HepG2 (cell line): ENCODE results near the gene PYURF.

Experiments
- ETV6 ChIP-seq: sonication (generic); formaldehyde crosslinking; conservative IDR thresholded peaks from 2 replicates; pipeline ENCODE4 v1.4.0; 2020; ENCODE audit warnings: missing genetic modification reagents
- FOXK1 ChIP-seq: sonication (generic); formaldehyde crosslinking; IDR thresholded peaks from 2 replicates; pipeline ENCODE4 v1.4.0; 2020; ENCODE audit warnings: low read depth, missing genetic modification reagents, borderline replicate concordance
- FOXM1 ChIP-seq: sonication (generic); formaldehyde crosslinking; IDR thresholded peaks from 2 replicates; pipeline ENCODE4 v1.5.0; 2020; ENCODE audit warnings: missing genetic modification reagents
- HMG20A ChIP-seq: IDR thresholded peaks from 2 replicates; pipeline ENCODE4 v1.6.1; 2016; ENCODE audit warnings: borderline replicate concordance
- NFE2 ChIP-seq: sonication (generic); formaldehyde crosslinking; IDR thresholded peaks from 2 replicates; pipeline ENCODE4 v1.4.0; 2020; ENCODE audit warnings: missing genetic modification reagents
- NFE2L1 ChIP-seq: sonication (generic); formaldehyde crosslinking; IDR thresholded peaks from 2 replicates; pipeline ENCODE4 v1.4.0; 2020; ENCODE audit warnings: missing genetic modification reagents, mild to moderate bottlenecking, borderline replicate concordance
- TCF7 ChIP-seq: sonication (generic); IDR thresholded peaks from 2 replicates; pipeline ENCODE4 v1.6.1; 2016; ENCODE audit warnings: antibody characterized with exemption, low read depth
- ZBTB7A ChIP-seq: sonication (generic); formaldehyde crosslinking; IDR thresholded peaks from 2 replicates; pipeline ENCODE4 v1.8.0; 2022; ENCODE audit warnings: mild to moderate bottlenecking, missing genetic modification reagents
- ZNF138 ChIP-seq: sonication (generic); formaldehyde crosslinking; IDR thresholded peaks from 2 replicates; pipeline ENCODE4 v1.5.0; 2020; ENCODE audit warnings: mild to moderate bottlenecking, low read depth, missing genetic modification reagents
- TF ChIP-seq, protein P1 (sequence below): sonication (generic); formaldehyde crosslinking; IDR thresholded peaks from 2 replicates; pipeline ENCODE4 v1.5.0; 2020; ENCODE audit warnings: mild to moderate bottlenecking, missing genetic modification reagents

DNA sequence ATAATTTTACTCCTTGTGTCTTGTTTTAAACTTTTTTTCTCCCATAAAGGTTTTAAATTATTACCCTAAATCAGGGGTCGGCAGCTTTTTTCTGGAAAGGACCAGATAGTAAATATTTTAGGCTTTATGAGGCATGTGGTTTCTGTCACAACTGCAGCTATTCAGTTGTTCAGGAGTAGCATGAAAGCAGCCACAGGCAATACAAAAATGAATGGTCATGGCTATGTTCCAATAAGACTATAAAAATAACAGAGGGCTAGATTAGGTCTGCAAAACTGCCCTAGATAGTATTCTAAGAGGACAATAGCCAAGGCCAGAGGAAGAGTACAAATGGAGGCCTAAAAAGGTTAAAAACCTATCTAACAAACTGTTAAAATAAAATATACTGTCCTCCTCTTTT, 42.0 kb downstream of the PYURF start:
- TF ChIP-seq FOXK1 (CRISPR knock-in tag) (no peak), NFE2L1 (no peak), FOXM1 (CRISPR knock-in tag) (no peak), ETV6 (CRISPR knock-in tag) (no peak), HMG20A (CRISPR knock-in tag) (no peak), NFE2 (CRISPR knock-in tag) (no peak), TCF7 (no peak), ZBTB7A (CRISPR knock-in tag) (no peak), ZNF138 (CRISPR knock-in tag) (no peak)
- TF ChIP-seq, protein P1, sequence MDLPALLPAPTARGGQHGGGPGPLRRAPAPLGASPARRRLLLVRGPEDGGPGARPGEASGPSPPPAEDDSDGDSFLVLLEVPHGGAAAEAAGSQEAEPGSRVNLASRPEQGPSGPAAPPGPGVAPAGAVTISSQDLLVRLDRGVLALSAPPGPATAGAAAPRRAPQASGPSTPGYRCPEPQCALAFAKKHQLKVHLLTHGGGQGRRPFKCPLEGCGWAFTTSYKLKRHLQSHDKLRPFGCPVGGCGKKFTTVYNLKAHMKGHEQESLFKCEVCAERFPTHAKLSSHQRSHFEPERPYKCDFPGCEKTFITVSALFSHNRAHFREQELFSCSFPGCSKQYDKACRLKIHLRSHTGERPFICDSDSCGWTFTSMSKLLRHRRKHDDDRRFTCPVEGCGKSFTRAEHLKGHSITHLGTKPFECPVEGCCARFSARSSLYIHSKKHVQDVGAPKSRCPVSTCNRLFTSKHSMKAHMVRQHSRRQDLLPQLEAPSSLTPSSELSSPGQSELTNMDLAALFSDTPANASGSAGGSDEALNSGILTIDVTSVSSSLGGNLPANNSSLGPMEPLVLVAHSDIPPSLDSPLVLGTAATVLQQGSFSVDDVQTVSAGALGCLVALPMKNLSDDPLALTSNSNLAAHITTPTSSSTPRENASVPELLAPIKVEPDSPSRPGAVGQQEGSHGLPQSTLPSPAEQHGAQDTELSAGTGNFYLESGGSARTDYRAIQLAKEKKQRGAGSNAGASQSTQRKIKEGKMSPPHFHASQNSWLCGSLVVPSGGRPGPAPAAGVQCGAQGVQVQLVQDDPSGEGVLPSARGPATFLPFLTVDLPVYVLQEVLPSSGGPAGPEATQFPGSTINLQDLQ: no peak
